HFF-Myc (cell line): Measurements from ENCODE around the gene FUCA1.
"Not testable (repeated sequence)": the region's sequence is repeated elsewhere in the genome, so short reads cannot be mapped to it uniquely, and the experiment has no call there.

Experiments
- DNase-seq: peaks from one replicate; pipeline ENCODE4 v3.0.0-alpha.2; 2011; ENCODE audit warnings: low read depth; ENCODE audit errors: extremely low read depth
- H3K4me3 ChIP-seq: replicated peaks from 2 replicates; pipeline ENCODE4 v1.5.1; 2011; ENCODE audit warnings: low read depth, mild to moderate bottlenecking, control low read depth, low read length
- TF ChIP-seq, protein P1 (sequence below): IDR thresholded peaks from 2 replicates; pipeline ENCODE4 v1.5.1; 2012; ENCODE audit warnings: mild to moderate bottlenecking, low read depth, low read length, control low read depth; ENCODE audit errors: missing control alignments

The FUCA1 gene

DNA sequence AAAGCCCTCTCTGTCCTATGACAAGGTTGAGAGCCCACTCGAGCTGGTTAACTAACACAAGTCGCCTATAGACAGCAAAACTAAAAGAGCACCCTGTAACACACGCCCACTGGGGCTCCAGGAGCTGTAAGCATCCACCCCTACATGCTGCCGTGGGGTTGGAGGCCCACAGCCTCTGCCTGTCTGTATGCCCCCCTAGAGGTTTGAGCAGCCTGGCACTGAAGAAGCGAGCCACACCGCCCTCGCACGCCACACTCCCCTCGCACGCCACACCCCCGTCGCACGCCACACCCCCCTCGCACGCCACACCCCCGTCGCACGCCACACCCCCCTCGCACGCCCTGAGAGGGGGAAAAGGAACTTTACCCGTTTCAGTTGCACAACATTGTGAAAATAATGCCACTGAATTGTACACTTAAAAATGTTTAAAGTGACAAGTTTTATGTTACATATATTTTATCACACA is 29.7 kb downstream of the FUCA1 start:
- TF ChIP-seq, protein P1, sequence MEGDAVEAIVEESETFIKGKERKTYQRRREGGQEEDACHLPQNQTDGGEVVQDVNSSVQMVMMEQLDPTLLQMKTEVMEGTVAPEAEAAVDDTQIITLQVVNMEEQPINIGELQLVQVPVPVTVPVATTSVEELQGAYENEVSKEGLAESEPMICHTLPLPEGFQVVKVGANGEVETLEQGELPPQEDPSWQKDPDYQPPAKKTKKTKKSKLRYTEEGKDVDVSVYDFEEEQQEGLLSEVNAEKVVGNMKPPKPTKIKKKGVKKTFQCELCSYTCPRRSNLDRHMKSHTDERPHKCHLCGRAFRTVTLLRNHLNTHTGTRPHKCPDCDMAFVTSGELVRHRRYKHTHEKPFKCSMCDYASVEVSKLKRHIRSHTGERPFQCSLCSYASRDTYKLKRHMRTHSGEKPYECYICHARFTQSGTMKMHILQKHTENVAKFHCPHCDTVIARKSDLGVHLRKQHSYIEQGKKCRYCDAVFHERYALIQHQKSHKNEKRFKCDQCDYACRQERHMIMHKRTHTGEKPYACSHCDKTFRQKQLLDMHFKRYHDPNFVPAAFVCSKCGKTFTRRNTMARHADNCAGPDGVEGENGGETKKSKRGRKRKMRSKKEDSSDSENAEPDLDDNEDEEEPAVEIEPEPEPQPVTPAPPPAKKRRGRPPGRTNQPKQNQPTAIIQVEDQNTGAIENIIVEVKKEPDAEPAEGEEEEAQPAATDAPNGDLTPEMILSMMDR: no peak
- no peak for DNase-seq
- peak overlapping the region; percentile 22 for H3K4me3 ChIP-seq

GRCh38 chr1:23837908-23838307 is 30.2 kb downstream of the FUCA1 start:
- DNase-seq: no peak
- TF ChIP-seq, protein P1: no peak
- H3K4me3 ChIP-seq: peak overlapping the region; percentile 22

GRCh38 chr1:23836037-23836436 is 32.1 kb downstream of the FUCA1 start:
- TF ChIP-seq, protein P1: no peak
- DNase-seq: no peak
- no peak overlapping the region for H3K4me3 ChIP-seq

DNA sequence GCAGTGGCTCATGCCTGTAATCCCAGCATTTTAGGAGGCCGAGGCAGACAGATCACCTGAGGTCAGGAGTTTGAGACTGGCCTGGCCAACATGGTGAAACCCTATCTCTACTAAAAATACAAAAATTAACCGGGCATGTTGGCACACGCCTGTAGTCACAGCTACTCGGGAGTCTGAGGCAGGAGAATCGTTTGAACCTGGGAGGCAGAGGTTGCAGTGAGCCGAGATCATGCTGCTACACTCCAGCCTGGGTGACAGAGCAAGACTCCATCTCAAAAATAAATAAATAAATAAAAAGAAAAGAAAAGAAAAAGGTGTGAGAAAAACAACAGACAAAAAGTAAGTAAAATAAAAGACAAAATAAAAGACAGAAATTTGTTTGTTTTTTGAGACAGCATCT is 33.9 kb downstream of the FUCA1 start:
- DNase-seq, H3K4me3 ChIP-seq: not testable (repeated sequence)

DNA sequence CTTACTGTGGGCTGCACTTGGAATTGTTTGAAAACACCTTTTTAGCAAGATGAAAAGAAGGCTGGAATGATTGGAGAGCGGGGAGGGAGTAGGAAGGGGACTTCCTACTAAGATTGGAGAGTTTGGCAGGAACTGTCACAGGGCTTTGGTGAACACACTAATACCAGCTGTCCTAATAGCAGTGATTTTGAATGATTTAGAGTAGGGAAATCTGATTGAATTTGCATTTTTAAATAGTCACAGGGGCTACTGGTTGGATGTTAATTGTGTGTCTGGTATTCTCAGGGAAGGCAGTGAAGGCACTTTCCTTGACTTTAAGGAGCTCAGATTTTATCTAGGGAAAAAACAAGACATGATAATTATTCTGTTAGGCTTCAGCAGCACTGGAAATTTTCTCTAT is 40.4 kb downstream of the FUCA1 start:
- TF ChIP-seq, protein P1: no peak
- no peak overlapping the region for H3K4me3 ChIP-seq
- DNase-seq: no peak

DNA sequence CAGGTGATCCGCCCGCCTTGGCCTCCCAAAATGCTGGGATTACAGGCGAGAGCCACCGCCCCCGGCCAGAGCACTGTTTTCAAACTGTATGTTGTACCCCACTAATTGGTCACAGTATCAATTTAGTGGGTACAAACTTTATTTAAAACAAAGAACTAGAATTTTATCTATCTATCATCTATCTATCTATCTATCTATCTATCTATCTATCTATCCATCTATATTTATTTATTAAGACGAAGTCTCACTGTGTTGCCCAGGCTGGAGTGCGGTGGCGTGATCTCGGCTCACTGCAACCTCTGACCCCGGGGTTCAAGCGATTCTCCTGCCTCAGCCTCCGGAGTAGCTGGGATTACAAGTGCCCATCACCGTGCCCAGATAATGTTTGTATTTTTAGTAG is 41.5 kb downstream of the FUCA1 start:
- DNase-seq, H3K4me3 ChIP-seq: not testable (repeated sequence)

GRCh38 chr1:23825762-23826522 is 42.1 kb downstream of the FUCA1 start:
- DNase-seq: no peak
- H3K4me3 ChIP-seq: peak overlapping the region; percentile 87
- TF ChIP-seq, protein P1: no peak
